ENCODE measurements around the gene GYPB.
"Not testable (repeated sequence)": the region's sequence is repeated elsewhere in the genome, so short reads cannot be mapped to it uniquely, and the experiment has no call there.

DNA sequence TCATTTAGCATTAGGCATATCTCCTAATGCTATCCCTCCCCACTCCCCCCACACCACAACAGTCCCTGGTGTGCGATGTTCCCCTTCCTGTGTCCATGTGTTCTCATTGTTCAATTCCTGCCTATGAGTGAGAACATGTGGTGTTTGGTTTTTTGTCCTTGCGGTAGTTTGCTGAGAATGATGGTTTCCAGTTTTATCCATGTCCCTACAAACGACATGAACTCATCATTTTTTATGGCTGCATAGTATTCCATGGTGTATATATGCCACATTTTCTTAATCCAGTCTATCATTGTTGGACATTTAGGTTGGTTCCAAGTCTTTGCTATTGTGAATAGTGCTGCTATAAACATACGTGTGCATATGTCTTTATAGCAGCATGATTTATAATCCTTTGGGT is 7.5 kb upstream of the GYPB start:
- TF ChIP-seq, protein P1, sequence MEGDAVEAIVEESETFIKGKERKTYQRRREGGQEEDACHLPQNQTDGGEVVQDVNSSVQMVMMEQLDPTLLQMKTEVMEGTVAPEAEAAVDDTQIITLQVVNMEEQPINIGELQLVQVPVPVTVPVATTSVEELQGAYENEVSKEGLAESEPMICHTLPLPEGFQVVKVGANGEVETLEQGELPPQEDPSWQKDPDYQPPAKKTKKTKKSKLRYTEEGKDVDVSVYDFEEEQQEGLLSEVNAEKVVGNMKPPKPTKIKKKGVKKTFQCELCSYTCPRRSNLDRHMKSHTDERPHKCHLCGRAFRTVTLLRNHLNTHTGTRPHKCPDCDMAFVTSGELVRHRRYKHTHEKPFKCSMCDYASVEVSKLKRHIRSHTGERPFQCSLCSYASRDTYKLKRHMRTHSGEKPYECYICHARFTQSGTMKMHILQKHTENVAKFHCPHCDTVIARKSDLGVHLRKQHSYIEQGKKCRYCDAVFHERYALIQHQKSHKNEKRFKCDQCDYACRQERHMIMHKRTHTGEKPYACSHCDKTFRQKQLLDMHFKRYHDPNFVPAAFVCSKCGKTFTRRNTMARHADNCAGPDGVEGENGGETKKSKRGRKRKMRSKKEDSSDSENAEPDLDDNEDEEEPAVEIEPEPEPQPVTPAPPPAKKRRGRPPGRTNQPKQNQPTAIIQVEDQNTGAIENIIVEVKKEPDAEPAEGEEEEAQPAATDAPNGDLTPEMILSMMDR (conservative IDR thresholded peaks at IDR 0.05 in 1 of 2, IDR thresholded peaks at IDR 0.05 in 1 of 2; ENCODE audit: extremely low read depth in 1 of 2, insufficient read depth in 1 of 2, low read depth in 1 of 2, low read length in 2 of 2), result not testable (repeated sequence)
- TF ChIP-seq EZH2 (IDR thresholded peaks at IDR 0.05; ENCODE audit: borderline replicate concordance, low read length), result not testable (repeated sequence)

All from mammary epithelial cell (primary cell).